LHCN-M2 (cell line): Measurements from ENCODE around the gene ETDC. TPM values are rescaled to one million over a fixed set of nuclear protein-coding genes. Genes with fewer than 3 reads are reported as not detected.

ENCODE experiments used
- DNase-seq: peaks from one replicate; pipeline ENCODE4 v3.0.0-alpha.2; 2012; ENCODE audit warnings: low read depth
- total RNA-seq: library from RNA; depleted of rRNA; stranded (reverse); fragments of >200 nt; gene quantifications from 2 replicates; pipeline ENCODE4 v1.2.3, GENCODE V29; 2014; rRNA removed

Gene ETDC
- total RNA-seq, 1 experiment from 2014 or later = not detected

- DNase-seq = peak; percentile 58
Measured at GRCh38 chrX:135345107-135345589, 35.9 kb downstream of the ETDC start.

DNA sequence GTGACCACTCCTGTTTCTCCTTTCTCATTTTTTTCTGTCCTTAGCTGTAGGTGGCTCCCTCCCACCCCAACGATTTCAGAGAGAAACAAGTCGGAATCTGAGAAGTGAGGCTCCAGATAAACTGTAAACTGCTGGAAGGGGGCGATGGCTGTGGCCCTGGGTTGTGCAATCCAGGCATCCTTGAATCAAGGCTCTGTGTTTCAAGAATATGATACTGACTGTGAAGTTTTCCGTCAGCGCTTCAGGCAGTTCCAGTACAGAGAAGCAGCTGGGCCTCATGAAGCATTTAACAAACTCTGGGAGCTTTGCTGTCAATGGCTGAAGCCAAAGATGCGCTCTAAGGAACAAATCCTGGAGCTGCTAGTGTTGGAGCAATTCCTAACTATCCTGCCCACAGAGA lies 37.7 kb downstream of the ETDC start:
- no peak for DNase-seq

DNA sequence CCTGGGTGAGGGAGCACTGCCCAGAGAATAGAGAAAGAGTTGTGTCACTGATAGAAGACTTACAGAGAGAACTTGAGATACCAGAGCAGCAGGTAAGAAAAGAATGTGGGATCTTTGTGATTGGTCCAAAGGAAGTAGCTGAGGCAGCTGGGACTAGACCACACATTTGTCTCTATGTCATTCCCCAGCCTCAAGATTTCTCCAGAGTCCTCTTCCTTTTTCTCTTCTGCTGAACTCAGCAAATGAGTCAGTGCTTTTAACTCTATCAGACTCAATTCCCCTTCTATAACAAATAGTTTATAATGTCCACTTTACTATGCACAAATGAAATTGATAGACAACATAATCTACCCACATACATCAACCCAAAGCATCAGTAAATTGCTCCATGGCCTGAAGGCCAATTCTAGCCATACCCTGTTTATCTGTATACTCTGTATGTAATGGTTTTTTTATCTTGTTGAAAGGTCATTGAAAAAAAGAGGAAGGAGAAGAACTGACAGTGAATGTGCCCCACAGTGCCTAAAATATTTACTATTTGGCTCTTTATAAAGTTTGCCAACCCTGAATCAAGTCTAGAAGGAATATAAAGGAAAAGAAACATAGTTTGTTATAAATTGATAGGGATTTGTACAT lies 38.2 kb downstream of the ETDC start:
- DNase-seq = no peak

- no peak for DNase-seq
Measured at GRCh38 chrX:135354288-135354687, 45.0 kb downstream of the ETDC start.

Other genes with a start within 250 kb of the ETDC start
- gene SMIM10L2B, start 210.8 kb upstream of the ETDC start, total RNA-seq = 0.17 and 0.51 TPM in 2 replicates
- gene ETDB, start 189.0 kb upstream of the ETDC start, total RNA-seq = not detected in 2 replicates
- not detected in 2 replicates for gene CT55, start 138.1 kb upstream of the ETDC start, total RNA-seq
- not detected in 2 replicates for gene ETDA, start 57.4 kb upstream of the ETDC start, total RNA-seq
- gene ZNF75D, start 34.6 kb downstream of the ETDC start, total RNA-seq = 3.2 and 4.5 TPM in 2 replicates
- 9.4 and 11.0 TPM in 2 replicates for gene ZNF449, start 35.3 kb downstream of the ETDC start, total RNA-seq
- gene SMIM10L2A, start 112.5 kb downstream of the ETDC start, total RNA-seq = 0.11 TPM in 1 of 2 replicates, not detected in the other
- 2.6 and 6.1 TPM in 2 replicates for gene INTS6L, start 211.2 kb downstream of the ETDC start, total RNA-seq